ENCODE data around the gene ESPN.
"Not testable (repeated sequence)": the region's sequence is repeated elsewhere in the genome, so short reads cannot be mapped to it uniquely, and the experiment has no call there.

The ESPN gene

DNA sequence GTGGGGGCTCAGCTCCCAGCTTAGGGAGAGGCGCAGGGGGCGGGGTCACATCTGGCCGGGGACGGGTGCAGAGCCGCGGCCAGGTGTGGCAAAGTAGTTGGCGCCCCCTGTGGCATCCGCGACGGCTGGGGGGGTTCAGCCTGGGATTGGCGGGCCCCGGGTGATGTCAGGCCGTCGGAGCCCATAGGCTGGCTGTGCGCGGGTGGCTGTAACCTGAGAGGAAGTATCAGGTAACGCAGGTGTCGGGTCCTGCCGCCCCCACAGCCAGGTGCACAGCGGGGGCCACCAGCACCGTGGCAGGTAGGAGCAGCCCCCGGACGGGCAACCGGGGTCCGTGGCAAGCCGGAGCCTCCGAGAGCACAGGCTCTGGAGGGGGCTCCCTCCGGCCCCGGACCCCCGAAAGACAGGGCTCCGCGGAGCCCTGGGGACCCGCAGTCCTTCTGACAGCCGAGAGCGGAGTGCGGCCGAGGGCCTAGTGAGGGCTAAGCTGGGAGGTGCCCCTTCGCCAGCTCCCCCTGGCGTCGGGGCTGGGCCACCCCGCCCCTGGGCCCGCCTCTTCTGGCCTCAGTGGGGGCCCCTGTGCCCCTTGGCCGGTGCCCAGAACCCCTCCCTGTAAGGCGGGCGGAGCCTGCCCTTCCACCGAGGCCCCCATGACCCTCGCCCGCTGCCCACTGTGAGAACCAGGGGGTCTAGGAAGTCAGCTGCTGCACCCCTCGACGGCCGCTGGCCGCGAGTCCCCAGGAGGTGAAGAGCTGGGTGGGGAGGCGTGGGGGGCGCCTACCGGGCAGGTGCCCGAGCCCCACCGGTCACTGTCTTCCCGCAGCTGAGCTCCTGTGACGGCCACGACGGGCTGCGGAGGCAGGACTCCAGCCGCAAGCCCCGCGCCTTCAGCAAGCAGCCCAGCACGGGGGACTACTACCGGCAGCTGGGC, 23.5 kb downstream of the ESPN start:
- DNase-seq (ENCODE audit: low read depth) = no peak

DNA sequence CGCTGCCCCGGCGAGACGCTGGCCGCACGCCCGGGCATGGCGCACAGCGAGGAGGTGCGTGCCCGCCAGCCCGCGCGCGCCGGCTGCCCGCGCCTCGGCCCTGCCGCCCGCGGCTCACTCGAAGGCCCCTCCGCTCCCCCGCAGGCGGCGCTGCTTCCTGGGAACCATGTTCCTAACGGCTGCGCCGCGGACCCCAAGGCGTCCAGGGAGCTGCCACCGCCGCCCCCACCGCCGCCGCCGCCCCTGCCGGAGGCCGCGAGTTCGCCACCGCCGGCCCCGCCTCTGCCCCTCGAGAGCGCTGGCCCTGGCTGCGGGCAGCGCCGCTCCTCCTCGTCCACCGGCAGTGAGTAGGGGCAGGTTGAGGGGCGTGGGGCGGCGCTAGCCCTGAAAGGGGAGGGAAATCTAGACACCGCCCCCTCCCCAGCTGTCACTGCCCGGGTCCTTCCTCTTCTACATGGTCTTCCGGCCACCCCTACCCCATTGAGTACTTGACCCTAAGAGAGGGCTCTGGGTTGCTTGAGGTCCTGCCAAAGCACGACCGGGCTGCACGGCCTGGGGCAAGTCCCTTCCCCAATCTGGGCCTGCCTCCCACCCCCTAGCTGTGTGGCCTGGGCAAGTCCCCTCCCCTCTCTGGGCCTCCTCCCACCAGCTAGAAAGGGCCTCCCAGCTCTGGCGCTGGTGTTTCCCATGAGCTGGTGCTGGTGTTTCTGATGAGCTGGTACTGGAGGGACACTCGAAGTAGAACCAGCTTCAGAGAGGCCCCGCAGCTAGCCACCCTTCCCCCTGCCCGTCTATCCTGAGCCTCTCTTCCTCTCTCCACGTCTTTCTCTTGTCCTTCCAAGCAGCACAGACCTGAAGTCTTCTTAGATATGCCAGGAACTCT, 24.4 kb downstream of the ESPN start:
- DNase-seq (ENCODE audit: low read depth) = no peak

DNA sequence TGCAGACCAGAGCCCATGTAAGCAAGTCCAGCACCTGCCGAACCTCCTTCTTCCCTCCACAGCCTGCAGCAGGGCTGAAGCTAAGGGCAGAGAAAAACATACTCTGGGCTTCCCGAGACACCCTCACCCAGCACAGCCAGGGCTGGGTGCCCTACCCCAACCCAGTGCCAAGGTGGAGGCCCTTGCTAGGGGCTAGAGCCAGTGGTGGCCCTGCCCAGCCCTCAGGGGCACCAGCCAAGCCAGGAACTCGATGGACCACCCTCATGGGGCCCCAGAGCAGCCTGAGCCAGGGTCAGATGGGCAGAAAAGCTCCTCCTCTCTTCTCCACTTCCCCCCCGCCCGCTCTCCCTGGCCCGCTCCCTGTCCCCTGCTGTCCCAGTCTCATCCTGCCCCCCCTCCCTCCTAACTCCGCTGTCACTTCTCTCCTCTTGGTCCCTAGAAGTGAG, 25.5 kb downstream of the ESPN start:
- DNase-seq (ENCODE audit: low read depth) = no peak

DNA sequence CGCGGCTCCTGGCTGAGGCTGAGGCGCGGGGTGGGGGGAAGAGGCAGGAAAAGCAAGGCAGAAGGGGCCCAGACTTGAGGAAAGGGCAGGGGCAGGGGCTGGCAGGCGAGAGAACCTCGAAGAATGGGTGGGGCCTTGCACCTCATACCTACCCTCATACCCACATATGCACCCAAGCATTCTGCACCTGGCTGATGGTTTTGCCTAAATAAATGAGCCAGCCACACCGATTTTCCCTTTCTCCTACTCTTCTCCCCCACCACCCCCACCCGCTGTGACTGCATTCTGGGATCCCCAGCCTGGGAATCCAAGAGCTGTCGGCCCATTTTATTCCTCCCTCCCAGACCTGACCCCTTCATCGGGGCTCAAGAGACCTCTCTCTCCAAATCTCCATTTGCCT, 25.9 kb downstream of the ESPN start:
- DNase-seq (ENCODE audit: low read depth) = not testable (repeated sequence)

DNA sequence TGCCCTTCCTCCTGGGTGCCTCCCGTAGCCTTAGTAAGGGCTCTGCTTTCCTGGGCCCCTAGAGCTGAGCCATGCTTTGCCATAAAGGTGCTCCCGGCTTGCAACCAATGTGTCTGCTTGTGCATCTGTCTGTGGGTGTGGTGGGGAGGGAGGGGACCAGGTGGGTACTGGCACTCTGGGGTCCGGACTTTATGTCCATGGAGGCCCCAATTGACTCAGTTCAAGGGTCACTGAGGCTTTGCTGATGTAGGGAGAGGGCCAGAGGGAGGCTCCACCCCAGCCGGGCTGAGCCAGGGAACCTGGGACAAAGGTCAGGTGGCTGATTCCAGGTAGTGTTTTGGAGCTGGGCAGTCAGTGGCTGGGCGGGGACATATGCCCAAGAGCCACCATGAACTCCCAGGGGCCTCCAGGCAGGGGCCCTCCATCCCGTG, 26.4 kb downstream of the ESPN start:
- DNase-seq (ENCODE audit: low read depth) = no peak

DNA sequence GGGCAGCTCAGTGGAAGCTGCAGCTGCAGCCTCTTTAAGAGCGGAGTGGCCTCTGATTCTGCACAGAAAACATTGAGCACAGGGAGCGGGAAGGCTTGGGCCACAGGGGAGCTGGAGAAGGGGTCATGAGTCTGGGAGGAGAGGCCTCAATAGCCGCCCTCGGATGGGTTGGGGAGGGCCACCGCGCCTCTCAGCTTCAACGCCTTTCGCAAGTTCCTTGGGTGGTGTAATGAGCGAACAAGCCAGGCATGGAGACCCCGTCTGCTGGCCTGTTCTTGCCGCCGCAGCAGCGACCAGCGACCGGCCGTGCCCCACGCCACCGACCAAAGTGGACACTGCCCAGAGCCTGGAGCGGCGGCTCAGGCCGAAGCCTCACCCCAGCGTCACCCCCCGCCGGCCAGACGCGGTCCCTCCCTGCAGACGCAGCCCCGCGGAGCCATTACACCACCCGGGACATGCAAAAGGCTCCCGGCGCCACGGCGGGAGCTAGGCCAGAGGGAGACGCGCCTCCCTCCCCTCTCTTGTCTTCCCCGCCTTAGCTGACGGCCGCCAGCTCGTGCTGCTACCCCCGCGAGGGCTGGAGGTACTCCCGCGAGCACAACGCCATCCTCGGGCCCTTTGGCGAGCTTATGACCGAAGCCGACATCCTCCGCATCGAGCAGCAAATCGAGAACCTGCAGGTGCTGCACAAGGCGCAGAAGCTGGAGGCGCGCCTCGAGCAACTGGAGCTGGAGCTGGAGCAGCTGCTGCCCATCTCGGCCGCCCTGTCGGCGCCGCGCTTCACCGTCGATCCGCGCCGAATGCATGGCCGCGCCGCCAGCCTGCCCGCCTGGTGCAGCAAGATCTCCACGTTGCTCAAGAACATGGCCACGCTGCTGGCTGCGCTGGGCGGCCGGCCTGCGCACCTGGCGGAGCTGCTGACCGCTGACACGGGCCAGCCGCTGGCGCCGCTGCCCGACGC, 29.6 kb downstream of the ESPN start:
- DNase-seq (ENCODE audit: low read depth) = not testable (repeated sequence)

DNA sequence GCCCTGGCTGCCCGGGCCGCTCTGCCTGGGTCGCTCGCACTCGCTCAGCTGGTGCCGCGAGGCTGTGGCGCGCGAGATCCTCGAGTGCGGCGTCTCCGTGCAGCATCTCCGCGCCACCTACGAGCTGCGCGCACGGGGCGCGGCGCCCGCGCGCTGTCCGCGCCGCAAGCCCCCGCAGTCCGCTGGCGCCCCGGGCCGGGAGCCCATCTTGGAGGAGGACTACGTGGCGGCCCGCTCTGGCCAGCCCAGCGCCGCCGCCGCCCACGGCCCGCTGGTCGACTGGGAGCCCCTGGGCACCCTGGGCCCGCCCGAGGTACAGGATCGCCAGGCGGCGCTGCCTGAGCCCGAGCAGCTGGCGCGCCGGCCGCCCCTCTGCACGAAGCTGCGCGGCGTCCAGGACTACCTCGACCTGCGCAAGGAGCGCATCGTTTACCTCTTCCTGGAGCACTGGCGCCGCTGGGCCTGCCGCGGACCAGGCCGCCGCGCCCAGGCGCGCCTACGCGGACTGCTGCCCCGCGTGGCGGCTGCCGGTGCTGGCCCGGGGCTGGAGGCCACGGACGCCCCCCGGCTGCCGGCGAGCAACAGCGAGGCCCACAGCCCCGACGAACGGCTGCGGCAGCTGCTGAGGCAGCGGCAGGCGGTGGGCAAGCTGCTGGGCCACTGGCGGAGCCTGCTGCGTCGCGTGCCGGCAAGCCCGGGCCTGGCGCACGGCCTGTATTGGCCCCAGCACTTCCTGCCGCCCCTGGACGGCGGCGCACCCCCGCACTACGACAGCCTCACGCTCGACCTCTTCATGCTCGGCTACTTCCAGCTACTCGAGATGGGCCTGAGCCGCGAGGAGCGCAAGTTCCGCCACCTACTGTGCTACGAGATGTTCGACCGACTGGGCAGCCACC, 30.5 kb downstream of the ESPN start:
- no peak for DNase-seq (ENCODE audit: low read depth)

DNA sequence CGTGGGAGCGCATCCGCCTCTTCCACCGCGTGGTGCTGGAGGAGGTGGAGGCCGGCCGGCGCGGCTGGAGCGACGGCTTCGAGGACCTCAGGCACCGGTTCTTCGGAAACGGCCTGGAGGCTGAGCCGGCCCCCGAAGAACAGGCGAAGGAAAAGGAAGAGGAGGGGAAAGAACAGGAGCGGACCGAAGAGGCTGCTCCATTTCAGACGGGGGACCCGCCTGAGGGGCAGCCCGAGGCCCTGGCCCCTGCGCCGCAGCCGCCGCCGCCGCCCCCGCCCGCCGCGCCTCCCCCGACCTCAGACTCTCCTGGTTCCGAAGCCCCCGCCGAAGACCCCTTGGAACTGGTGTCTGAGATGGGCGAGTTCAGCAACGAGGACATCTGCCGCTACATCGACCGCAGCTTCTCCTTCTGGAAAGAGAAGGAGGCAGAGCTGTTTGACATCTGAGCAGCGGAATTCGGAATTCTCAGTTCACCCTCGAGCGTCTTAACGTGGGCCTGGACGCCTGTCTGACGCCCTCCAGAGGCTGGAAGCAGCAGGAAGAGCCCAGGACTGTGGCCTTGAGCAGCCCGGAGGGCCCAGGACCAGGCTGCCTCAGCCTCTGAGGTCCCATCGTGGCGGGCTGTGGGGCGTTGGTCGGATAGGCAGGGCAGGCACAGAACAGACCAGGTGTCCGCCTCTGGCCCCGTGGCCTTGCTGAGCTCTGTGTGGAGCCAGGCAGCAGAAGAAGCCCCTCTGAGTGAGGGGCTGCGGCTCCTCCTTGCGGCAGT, 31.4 kb downstream of the ESPN start:
- not testable (repeated sequence) for DNase-seq (ENCODE audit: low read depth)

DNA sequence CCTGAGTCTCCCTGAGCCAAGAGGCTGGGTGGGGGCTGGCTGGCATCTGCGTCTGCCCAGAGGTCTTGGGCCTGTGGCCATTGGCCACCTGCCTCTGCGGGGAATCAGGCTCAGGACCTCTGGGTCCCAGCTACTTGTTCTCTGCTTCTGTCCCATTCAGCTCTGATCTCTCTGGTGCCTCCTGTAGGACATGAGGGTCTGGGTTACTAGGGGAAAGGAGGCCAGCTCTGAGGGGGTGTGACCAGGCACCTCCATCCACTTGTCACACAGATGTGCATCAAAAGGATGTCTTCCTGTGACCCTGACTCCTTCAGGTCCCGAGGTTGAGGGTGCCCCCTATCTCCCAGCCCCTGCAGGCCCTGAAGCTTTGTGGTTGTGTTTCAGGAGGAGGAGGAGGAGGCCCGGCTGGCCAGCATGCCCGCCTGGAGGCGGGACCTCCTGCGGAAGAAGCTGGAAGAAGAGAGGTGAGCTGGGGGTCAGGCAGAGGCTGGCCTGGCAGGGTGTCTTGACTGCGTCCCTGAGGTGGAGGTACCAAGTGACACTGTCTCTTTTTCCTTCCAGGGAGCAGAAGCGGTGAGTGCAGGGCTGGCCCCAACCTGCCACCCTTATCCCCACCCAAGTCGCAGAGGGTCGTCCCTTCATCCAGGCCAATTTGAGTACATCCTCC, 32.4 kb downstream of the ESPN start:
- DNase-seq (ENCODE audit: low read depth) = no peak

DNA sequence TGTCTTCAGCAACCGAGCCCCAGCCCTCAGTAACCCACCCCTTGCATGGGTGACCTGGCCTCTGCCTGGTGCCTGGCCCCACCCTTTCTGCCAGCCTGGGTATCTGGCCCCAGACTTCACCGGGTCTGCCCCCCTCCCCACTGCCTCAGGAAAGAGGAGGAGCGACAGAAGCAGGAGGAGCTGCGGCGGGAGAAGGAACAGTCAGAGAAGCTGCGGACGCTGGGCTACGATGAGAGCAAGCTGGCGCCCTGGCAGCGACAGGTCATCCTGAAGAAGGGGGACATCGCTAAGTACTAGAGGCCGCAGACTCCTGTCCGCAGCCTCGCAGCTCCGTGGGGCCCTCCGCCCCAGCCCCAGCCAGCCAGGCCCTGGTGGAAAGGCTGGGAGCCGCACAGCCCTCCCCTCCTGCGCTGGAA, 35.3 kb downstream of the ESPN start:
- DNase-seq (ENCODE audit: low read depth) = no peak

DNA sequence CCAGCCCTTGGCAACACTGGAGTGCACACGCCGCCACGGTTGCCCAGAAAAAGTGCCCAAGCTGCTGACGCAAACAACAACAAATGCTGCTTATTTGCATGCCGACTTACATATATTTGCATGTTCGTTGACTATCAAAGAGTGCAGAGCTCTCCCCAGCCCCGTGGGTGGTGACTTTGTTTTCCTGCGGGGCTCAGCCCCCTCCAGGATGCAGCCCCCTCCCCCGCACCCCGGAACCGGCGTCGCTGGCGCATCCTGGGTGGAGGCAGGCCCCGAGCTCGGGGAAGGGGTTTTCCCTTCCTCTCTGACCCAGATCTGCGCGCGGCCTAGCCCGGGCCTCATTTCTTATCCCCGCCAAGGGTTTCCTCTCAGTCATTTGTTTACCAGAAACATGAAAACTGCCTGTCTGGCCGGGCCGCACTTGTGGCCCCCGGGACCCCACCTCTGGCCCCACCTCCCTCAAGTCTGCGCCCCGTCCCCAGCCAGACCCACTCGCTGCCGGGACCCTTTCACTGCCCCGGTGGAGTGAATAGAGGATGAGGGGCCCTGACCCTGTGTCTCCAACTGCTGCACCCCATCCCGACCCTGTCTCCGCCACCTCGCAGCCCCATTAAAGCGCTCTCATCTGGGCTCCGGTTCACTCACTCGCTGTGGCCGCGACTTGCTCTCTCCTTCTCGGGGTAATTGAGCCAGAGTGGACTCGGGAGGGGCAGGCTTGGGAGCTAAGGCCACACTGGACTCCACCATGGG, 35.9 kb downstream of the ESPN start:
- peak; percentile 74 for DNase-seq (ENCODE audit: low read depth)

DNA sequence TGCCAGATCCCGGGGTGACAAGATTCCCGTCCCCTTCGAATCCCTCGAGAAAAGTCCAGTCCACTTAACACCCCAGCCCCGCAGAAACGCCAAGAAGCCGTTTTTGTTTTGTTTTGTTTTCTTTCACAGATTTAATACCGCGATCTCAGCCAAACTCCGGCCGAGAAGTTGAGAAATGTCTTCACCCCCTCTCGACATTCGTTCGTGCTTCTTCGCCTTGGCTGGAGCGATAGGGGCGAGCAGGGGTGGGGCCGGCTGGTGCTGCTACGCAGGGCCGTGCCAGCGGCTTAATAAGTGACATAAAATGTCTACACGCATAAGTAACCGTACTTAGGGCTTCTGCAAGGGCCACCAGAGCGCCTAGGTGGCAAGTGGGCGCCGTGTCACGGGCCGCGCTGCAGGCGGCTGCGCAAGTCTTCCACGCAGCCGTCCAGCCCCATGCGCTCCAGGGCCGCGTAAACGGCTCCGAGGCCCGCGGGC, 36.5 kb downstream of the ESPN start:
- no peak for DNase-seq (ENCODE audit: low read depth)

DNA sequence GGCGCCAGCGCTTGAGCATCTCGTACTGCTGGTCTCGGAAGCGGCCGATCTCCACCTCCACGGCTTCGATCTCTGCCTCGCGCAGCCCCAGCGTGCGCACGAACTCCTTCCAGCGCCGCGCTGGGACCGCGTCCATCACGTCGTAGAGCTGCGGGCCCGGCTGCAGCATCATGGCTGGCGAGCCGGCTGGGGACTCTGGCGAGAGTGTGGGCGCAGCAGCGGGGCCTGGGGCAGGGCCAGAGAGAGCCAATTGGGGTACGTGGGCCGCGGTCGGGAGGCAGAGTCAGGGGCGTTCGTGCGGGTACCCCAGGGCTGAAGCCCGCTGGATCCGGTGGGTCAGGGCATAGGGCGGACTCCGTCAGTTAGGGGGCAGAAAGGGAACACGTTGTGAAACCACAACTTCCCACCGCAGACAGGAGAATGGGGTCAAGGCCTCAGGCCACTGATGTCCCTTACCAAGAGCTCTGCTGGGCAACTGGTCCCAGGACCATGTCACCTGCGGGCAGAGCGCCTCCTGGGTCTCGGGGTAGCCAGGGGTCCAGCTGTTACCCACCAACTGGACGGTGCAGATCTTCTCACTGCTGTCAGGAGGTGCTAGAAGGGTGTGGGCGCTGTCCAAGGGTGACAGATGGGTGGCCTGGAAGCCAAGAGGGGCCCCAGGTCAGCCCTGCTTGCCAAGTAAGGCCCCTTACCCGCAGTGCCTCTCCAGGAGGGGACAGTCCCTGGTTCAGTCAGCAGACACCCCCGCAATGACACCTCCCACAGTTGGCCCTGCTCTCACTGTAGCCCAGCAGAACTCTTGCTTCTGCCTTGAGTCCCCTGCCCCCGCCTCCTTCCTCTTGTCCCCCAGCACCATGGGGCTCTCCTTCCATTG, 37.2 kb downstream of the ESPN start:
- no peak for DNase-seq (ENCODE audit: low read depth)

DNA sequence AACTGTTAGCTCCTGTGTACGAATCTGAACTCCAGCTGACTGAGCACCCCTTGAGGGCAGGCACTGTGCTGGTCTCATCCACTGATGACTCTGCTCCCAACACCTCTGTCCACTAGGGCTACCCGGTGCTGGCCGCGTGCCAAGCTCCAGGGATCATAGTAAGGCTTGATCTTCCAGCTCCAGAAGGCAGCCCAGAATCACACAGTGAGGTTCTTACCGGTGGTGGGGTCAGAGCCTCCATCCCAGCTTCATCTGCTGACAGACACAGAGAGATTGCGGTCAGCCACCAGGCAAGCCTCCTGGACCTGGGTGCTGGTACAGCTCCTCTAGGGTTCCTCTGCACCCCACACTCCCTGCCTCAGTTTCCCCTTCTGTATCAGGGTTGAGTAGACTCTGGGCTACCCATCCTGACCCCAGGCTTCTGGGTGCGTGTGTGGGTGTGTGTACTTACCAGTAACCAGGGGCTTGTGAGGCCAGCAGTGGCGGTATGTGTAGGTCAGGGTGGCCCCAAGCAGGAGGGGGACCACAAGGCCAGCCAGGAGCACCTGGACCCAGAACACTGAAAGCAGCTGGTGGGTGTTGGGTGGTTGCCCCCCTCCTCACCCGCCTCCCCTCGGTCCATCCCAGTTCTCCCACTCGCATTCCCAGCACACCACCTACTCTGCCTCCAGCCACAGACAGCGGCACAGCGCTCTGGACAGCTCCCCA, 38.0 kb downstream of the ESPN start:
- no peak for DNase-seq (ENCODE audit: low read depth)

DNA sequence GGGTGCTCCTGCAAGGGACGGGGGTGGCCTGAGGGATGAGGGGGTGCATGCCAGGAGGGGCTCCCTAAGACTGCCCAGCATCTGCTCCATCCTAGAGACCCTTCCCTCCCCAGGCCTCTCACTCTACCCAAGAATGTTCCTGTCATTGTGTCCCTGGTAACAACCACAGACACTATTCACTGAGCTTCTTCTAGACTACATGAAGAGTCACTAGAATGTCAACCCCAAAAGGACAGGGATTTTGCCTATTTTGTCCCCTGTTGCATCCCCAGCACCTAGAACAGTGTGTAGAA, 38.5 kb downstream of the ESPN start:
- no peak for DNase-seq (ENCODE audit: low read depth)

DNA sequence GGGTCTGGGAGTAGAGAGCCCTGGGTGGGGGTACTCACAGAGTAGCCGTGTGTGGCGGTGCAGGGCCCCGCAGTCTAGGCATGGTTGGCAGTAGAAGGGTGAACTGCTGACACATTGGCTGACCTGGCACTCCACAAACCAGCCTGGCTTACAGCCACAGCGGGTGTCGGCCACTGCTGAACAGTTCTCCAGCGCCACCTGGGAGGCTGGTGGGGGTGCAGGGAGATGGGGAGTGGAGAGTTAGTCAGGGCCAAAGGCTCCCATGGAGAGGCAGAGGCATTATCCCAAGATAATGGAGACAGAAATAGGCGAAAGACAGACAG, 39.9 kb downstream of the ESPN start:
- no peak for DNase-seq (ENCODE audit: low read depth)

DNA sequence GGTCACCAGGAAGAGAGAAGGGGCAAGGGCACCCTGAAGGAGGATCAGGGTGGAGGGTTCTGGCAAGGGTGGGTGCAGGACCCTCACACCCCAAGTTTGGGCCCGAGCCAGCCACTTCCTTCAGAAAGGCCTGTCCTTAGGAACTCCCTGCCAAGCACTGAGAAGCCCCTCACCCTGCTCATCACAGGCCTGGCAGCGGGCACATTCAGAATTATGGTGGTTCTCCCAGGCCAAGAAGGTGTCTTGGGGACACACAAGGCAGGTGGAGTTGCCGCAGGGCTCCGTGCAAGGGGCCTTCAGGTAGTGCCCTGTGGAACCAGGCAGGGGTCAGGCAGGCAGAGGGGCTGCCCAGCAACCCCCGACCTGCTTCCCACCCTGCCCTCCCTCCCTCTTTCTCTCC, 40.3 kb downstream of the ESPN start:
- DNase-seq (ENCODE audit: low read depth) = no peak
